Measurements from ENCODE around the gene CSPG5. TPM values are rescaled to one million over a fixed set of nuclear protein-coding genes. Genes with fewer than 3 reads are reported as not detected.

Gene CSPG5
- total RNA-seq, 2 experiments from 2014 or later = 0.39 TPM; not detected in 1

- no peak for TF ChIP-seq CTCF (IDR thresholded peaks at IDR 0.05)
- H3K9me3 Mint-ChIP-seq = no peaks in the 10 kb centered on the region
- peaks cover 3% of the 10 kb centered on the region for H3K27me3 Mint-ChIP-seq
- no peaks in the 10 kb centered on the region for H3K4me1 Mint-ChIP-seq (ENCODE audit: low read depth)
- H3K9me3 ChIP-seq (ENCODE audit: control insufficient read depth in 1 of 2, insufficient read depth in 1 of 2, low read length in 2 of 2) = no peaks in the 10 kb centered on the region
- no peaks in the 10 kb centered on the region for H3K4me1 ChIP-seq (ENCODE audit: insufficient read depth, low read length)
- no peak for ATAC-seq (ENCODE audit: poor library complexity)
- ChIA-PET CTCF (no interaction called here), POLR2A (no interaction called here)
- H3K27ac Mint-ChIP-seq = no peak overlapping the region
- H3K27ac ChIP-seq (ENCODE audit: low read depth in 1 of 2, low read length in 2 of 2) = no peak overlapping the region
- DNase-seq = no peak
- H3K4me3 ChIP-seq (ENCODE audit: low read length) = no peak overlapping the region
- no peaks in the 10 kb centered on the region for H3K27me3 ChIP-seq (ENCODE audit: control insufficient read depth in 1 of 2, insufficient read depth in 2 of 2, low read length in 2 of 2)
- no peaks in the 10 kb centered on the region for H3K36me3 Mint-ChIP-seq (ENCODE audit: low read depth)
- H3K4me3 Mint-ChIP-seq = no peak overlapping the region
- no peaks in the 10 kb centered on the region for H3K36me3 ChIP-seq (ENCODE audit: insufficient read depth, low read length)
- intact Hi-C loops (cut with DNase I, micrococcal nuclease) = no loop called here
Measured at GRCh38 chr3:47536221-47536891, 42.3 kb downstream of the CSPG5 start.

GRCh38 chr3:47533996-47534454, 44.6 kb downstream of the CSPG5 start:
- H3K9me3 ChIP-seq (ENCODE audit: control insufficient read depth in 1 of 2, insufficient read depth in 1 of 2, low read length in 2 of 2) = peaks cover 0 to 3% of the 10 kb centered on the region in 2 experiments
- Mint-ChIP-seq H3K4me1 (ENCODE audit: low read depth) (no peaks in the 10 kb centered on the region), H3K9me3 (no peaks in the 10 kb centered on the region), H3K27ac (no peak overlapping the region), H3K4me3 (no peak overlapping the region), H3K36me3 (ENCODE audit: low read depth) (no peaks in the 10 kb centered on the region), H3K27me3 (peaks cover 3% of the 10 kb centered on the region)
- ATAC-seq (ENCODE audit: poor library complexity) = no peak
- no peaks in the 10 kb centered on the region for H3K27me3 ChIP-seq (ENCODE audit: control insufficient read depth in 1 of 2, insufficient read depth in 2 of 2, low read length in 2 of 2)
- ChIA-PET POLR2A (no interaction called here), CTCF (interaction anchor here (0.6 to 1.5 kb wide), 2 partner anchors 12 to 323 kb away, joined by 3 to 4 read pairs; no protein-coding TSS in a partner anchor)
- H3K36me3 ChIP-seq (ENCODE audit: insufficient read depth, low read length) = no peaks in the 10 kb centered on the region
- no peaks in the 10 kb centered on the region for H3K4me1 ChIP-seq (ENCODE audit: insufficient read depth, low read length)
- DNase-seq = no peak
- intact Hi-C loops (cut with DNase I, micrococcal nuclease) = no loop called here
- no peak overlapping the region for H3K4me3 ChIP-seq (ENCODE audit: low read length)
- H3K27ac ChIP-seq (ENCODE audit: low read depth in 1 of 2, low read length in 2 of 2) = no peak overlapping the region
- no peak for TF ChIP-seq CTCF (IDR thresholded peaks at IDR 0.05)

- Mint-ChIP-seq H3K4me1 (ENCODE audit: low read depth) (no peaks in the 10 kb centered on the region), H3K27me3 (peaks cover 3% of the 10 kb centered on the region), H3K27ac (no peak overlapping the region), H3K4me3 (no peak overlapping the region), H3K9me3 (no peaks in the 10 kb centered on the region), H3K36me3 (ENCODE audit: low read depth) (no peaks in the 10 kb centered on the region)
- no peak overlapping the region for H3K4me3 ChIP-seq (ENCODE audit: low read length)
- no peaks in the 10 kb centered on the region for H3K27me3 ChIP-seq (ENCODE audit: control insufficient read depth in 1 of 2, insufficient read depth in 2 of 2, low read length in 2 of 2)
- ChIA-PET CTCF (interaction anchor here (0.8 to 1.5 kb wide), 2 partner anchors 11 to 370 kb away, joined by 3 to 4 read pairs; no protein-coding TSS in a partner anchor), POLR2A (no interaction called here)
- DNase-seq = no peak
- H3K4me1 ChIP-seq (ENCODE audit: insufficient read depth, low read length) = no peaks in the 10 kb centered on the region
- no peak for ATAC-seq (ENCODE audit: poor library complexity)
- H3K36me3 ChIP-seq (ENCODE audit: insufficient read depth, low read length) = no peaks in the 10 kb centered on the region
- no peak overlapping the region for H3K27ac ChIP-seq (ENCODE audit: low read depth in 1 of 2, low read length in 2 of 2)
- peaks cover 0 to 8% of the 10 kb centered on the region in 2 experiments for H3K9me3 ChIP-seq (ENCODE audit: control insufficient read depth in 1 of 2, insufficient read depth in 1 of 2, low read length in 2 of 2)
- TF ChIP-seq CTCF (IDR thresholded peaks at IDR 0.05) = no peak
- intact Hi-C loops (cut with DNase I, micrococcal nuclease) = no loop called here
Measured at GRCh38 chr3:47533481-47533880, 45.2 kb downstream of the CSPG5 start.

Data from CD4-positive, alpha-beta T cell (primary cell).